ENCODE data around the gene LRRC27. TPM values are rescaled to one million over a fixed set of nuclear protein-coding genes. Genes with fewer than 3 reads are reported as not detected.

Gene LRRC27
- total and polyA plus RNA-seq, 10 donors = 6.1 to 29.9 (median 16.6) TPM

GRCh38 chr10:132413226-132414205, 81.5 kb downstream of the LRRC27 start:
- DNase-seq = peak; percentile 81
- 69 to 82% (median 78%) methylated on average over 30 to 32 of the region's 32 CpGs for WGBS, 5 donors

GRCh38 chr10:132414402-132415016, 82.5 kb downstream of the LRRC27 start:
- intact Hi-C loops (cut with DNase I; ENCODE audit: low total_unique reads) = no loop called here
- DNase-seq = peak; percentile 68

More at GRCh38 chr10:132413226-132414205, 81.5 kb downstream of the LRRC27 start:
- TF ChIP-seq CTCF (IDR thresholded peaks at IDR 0.05 in 8 of 11, conservative IDR thresholded peaks at IDR 0.05 in 3 of 11) = no peak
- no peak for TF ChIP-seq POLR2A (IDR thresholded peaks at IDR 0.05)
- peak in 2 of 3 donors; percentile 45 to 58 for TF ChIP-seq POLR2AphosphoS5 (IDR thresholded peaks at IDR 0.05)
- H3K4me3 ChIP-seq = no peak overlapping the region
- H3K27ac ChIP-seq = peak overlapping the region; percentile 57 to 99 (median 84)
- no peaks in the 10 kb centered on the region for H3K9me3 ChIP-seq
- intact Hi-C loops (cut with DNase I; ENCODE audit: low total_unique reads) = no loop called here
- H3K4me1 ChIP-seq = peaks cover 56 to 100% (median 90%) of the 10 kb centered on the region in 6 donors
- H3K36me3 ChIP-seq = peaks cover 0 to 66% (median 0%) of the 10 kb centered on the region in 6 donors
- no peaks in the 10 kb centered on the region for H3K27me3 ChIP-seq (replicated peaks in 1 of 7)

GRCh38 chr10:132415255-132415654, 83.3 kb downstream of the LRRC27 start:
- no peaks in the 10 kb centered on the region for H3K9me3 ChIP-seq
- intact Hi-C loops (cut with DNase I; ENCODE audit: low total_unique reads) = no loop called here
- TF ChIP-seq CTCF (IDR thresholded peaks at IDR 0.05 in 8 of 11, conservative IDR thresholded peaks at IDR 0.05 in 3 of 11) = no peak
- no peak for TF ChIP-seq POLR2A (IDR thresholded peaks at IDR 0.05)
- no peak for TF ChIP-seq POLR2AphosphoS5 (IDR thresholded peaks at IDR 0.05)
- H3K4me3 ChIP-seq = no peak overlapping the region
- peaks cover 62 to 100% (median 90%) of the 10 kb centered on the region in 6 donors for H3K4me1 ChIP-seq
- H3K27me3 ChIP-seq (replicated peaks in 1 of 7) = no peaks in the 10 kb centered on the region
- 86 to 94% (median 91%) methylated on average over 5 of the region's 5 CpGs for WGBS, 5 donors
- H3K27ac ChIP-seq = peak overlapping the region in 5 of 8 donors; percentile 43 to 99 (median 90)
- no peak for DNase-seq
- peaks cover 0 to 49% (median 0%) of the 10 kb centered on the region in 6 donors for H3K36me3 ChIP-seq

More at GRCh38 chr10:132414402-132415016, 82.5 kb downstream of the LRRC27 start:
- Histone ChIP-seq H3K9me3 (no peaks in the 10 kb centered on the region), H3K27me3 (replicated peaks in 1 of 7) (no peaks in the 10 kb centered on the region), H3K27ac (peak overlapping the region; percentile 43 to 99 (median 84)), H3K36me3 (peaks cover 0 to 57% (median 0%) of the 10 kb centered on the region in 6 donors), H3K4me3 (no peak overlapping the region), H3K4me1 (peaks cover 55 to 100% (median 90%) of the 10 kb centered on the region in 6 donors)
- TF ChIP-seq CTCF (IDR thresholded peaks at IDR 0.05 in 8 of 11, conservative IDR thresholded peaks at IDR 0.05 in 3 of 11) = no peak
- no peak for TF ChIP-seq POLR2AphosphoS5 (IDR thresholded peaks at IDR 0.05)
- TF ChIP-seq POLR2A (IDR thresholded peaks at IDR 0.05) = no peak
- 70 to 90% (median 86%) methylated on average over 17 to 21 of the region's 21 CpGs for WGBS, 5 donors

Data from spleen (tissue), 11 donors.